Gastrocnemius medialis (tissue), 4 donors: Measurements from ENCODE around the gene WWOX. TPM values are rescaled to one million over a fixed set of nuclear protein-coding genes. Genes with fewer than 3 reads are reported as not detected.

Source experiments
- ATAC-seq, 2 donors: fragments of 150-250 bp; one replicate each; pipeline ENCODE4 v1.9.1; 2016
- DNase-seq, 2 donors: peaks; one replicate each; pipeline ENCODE4 v3.0.0-alpha.2; 2019
- H3K27ac ChIP-seq, 4 donors: fragments of 200-600 bp; sonication (generic); 1 replicate in 1 of 4; 2 replicates in 3 of 4; pipeline ENCODE4 v1.5.1; 2016 to 2018; ENCODE audit warnings: mild to moderate bottlenecking in 2 of 4, moderate library complexity in 1 of 4
- H3K27me3 ChIP-seq, 3 donors: fragments of 200-600 bp; sonication (generic) in 2 of 3; 1 replicate in 1 of 3; 2 replicates in 2 of 3; pipeline versions ENCODE4 v1.5.1 to v1.6.0; 2016 to 2019; ENCODE audit warnings: mild to moderate bottlenecking in 1 of 3, moderate library complexity in 1 of 3
- H3K36me3 ChIP-seq, 2 donors: fragments of 200-600 bp; sonication (generic) in 1 of 2; one replicate each; pipeline ENCODE4 v1.5.1; 2017 to 2018
- H3K4me1 ChIP-seq, 2 donors: fragments of 200-600 bp; sonication (generic) in 1 of 2; one replicate each; pipeline ENCODE4 v1.5.1; 2016 to 2017; ENCODE audit warnings: mild to moderate bottlenecking in 2 of 2
- H3K4me3 ChIP-seq, 4 donors: fragments of 200-600 bp; sonication (generic) in 3 of 4; 1 replicate in 1 of 4; 2 replicates in 3 of 4; pipeline ENCODE4 v1.5.1; 2016 to 2019; ENCODE audit warnings: mild to moderate bottlenecking in 2 of 4
- H3K9me3 ChIP-seq, 3 donors: fragments of 200-600 bp; sonication (generic) in 2 of 3; 1 replicate in 1 of 3; 2 replicates in 2 of 3; pipeline ENCODE4 v1.5.1; 2016 to 2019
- POLR2A ChIP-seq, 2 donors: fragments of 450-650 bp; IDR thresholded peaks; one replicate each; pipeline ENCODE4 v1.6.1; 2017; ENCODE audit warnings: antibody characterized with exemption in 2 of 2, mild to moderate bottlenecking in 2 of 2, moderate library complexity in 2 of 2
- in situ Hi-C, 4 donors: fragments of 200-750 bp; cut with MboI; loops; one replicate each; pipeline versions ENCODE4 v1.15.0 to v1.8.0; 2017; ENCODE audit warnings: low sequenced_read_pairs in 4 of 4
- intact Hi-C: fragments of 100-400 bp; cut with DNase I; formaldehyde crosslinking; loops from one replicate; pipeline ENCODE4 v1.15.1; 2023; ENCODE audit warnings: low total_unique reads
- total RNA-seq, 4 donors: library from RNA; depleted of rRNA; stranded (reverse); fragments of >200 nt; gene quantifications; one replicate each; pipeline versions ENCODE4 v1.1.0 to v1.2.3, GENCODE V29; 2016
- TF ChIP-seq, protein P1 (sequence below), 5 experiments: fragments of 450-650 bp in 3 of 5; fragments of 200-600 bp in 2 of 5; sonication (generic) in 2 of 5; IDR thresholded peaks in 4 of 5; conservative IDR thresholded peaks in 1 of 5; 1 replicate in 4 of 5; 2 replicates in 1 of 5; pipeline ENCODE4 v1.5.1; 2016 to 2019; ENCODE audit warnings: antibody characterized with exemption in 5 of 5, mild to moderate bottlenecking in 3 of 5, moderate library complexity in 3 of 5

Gene WWOX
- total RNA-seq, 4 donors from 2014 or later: 3.3 to 13.0 (median 6.0) TPM

- no peak overlapping the region for H3K27ac ChIP-seq
These were observed 1065.6 kb downstream of the WWOX start for GRCh38 chr16:79165079-79165478.

GRCh38 chr16:79165506-79165905 is 1066.1 kb downstream of the WWOX start:
- intact Hi-C loops (no loop called here), in situ Hi-C loops (no loop called here)
- TF ChIP-seq POLR2A (IDR thresholded peaks at IDR 0.05): no peak
- TF ChIP-seq, protein P1, sequence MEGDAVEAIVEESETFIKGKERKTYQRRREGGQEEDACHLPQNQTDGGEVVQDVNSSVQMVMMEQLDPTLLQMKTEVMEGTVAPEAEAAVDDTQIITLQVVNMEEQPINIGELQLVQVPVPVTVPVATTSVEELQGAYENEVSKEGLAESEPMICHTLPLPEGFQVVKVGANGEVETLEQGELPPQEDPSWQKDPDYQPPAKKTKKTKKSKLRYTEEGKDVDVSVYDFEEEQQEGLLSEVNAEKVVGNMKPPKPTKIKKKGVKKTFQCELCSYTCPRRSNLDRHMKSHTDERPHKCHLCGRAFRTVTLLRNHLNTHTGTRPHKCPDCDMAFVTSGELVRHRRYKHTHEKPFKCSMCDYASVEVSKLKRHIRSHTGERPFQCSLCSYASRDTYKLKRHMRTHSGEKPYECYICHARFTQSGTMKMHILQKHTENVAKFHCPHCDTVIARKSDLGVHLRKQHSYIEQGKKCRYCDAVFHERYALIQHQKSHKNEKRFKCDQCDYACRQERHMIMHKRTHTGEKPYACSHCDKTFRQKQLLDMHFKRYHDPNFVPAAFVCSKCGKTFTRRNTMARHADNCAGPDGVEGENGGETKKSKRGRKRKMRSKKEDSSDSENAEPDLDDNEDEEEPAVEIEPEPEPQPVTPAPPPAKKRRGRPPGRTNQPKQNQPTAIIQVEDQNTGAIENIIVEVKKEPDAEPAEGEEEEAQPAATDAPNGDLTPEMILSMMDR (IDR thresholded peaks at IDR 0.05 in 4 of 5, conservative IDR thresholded peaks at IDR 0.05 in 1 of 5): no peak

More at GRCh38 chr16:79165079-79165478, 1065.6 kb downstream of the WWOX start:
- H3K36me3 ChIP-seq: no peaks in the 10 kb centered on the region
- no peaks in the 10 kb centered on the region for H3K27me3 ChIP-seq
- no peak overlapping the region for H3K4me3 ChIP-seq
- TF ChIP-seq, protein P1 (IDR thresholded peaks at IDR 0.05 in 4 of 5, conservative IDR thresholded peaks at IDR 0.05 in 1 of 5): no peak
- TF ChIP-seq POLR2A (IDR thresholded peaks at IDR 0.05): no peak
- no peak for DNase-seq
- no peaks in the 10 kb centered on the region for H3K9me3 ChIP-seq
- ATAC-seq: no peak
- H3K4me1 ChIP-seq: no peaks in the 10 kb centered on the region
- in situ Hi-C loops (no loop called here), intact Hi-C loops (no loop called here)

DNA sequence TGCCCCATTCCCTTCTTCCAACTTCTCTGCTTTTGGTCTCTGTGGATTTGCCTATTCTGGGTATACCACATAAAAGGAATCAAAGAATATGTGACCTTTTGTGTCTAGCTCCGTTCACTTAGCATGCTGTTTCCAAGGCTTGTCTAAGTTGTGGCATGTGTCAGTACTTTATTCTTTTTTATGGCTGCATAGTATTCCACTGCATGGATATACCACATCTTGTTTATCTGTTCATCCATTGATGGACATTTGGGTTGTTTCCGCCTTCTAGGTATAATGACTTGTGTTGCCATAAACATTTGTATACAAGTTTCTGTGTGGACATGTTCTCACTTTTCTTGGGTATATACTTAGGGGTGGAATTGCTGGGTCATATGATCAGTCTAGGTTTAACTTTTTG is 1068.4 kb downstream of the WWOX start:
- ATAC-seq (no peak), DNase-seq (no peak)
- Histone ChIP-seq H3K4me3 (no peak overlapping the region), H3K9me3 (no peaks in the 10 kb centered on the region), H3K27ac (no peak overlapping the region), H3K27me3 (no peaks in the 10 kb centered on the region), H3K4me1 (peaks cover 0 to 3% of the 10 kb centered on the region in 2 donors), H3K36me3 (no peaks in the 10 kb centered on the region)
- intact Hi-C loops: no loop called here
- in situ Hi-C loops: no loop called here
- no peak for TF ChIP-seq POLR2A (IDR thresholded peaks at IDR 0.05)

More at GRCh38 chr16:79165506-79165905, 1066.1 kb downstream of the WWOX start:
- Histone ChIP-seq H3K27ac (no peak overlapping the region), H3K27me3 (no peaks in the 10 kb centered on the region), H3K4me1 (no peaks in the 10 kb centered on the region), H3K9me3 (no peaks in the 10 kb centered on the region), H3K4me3 (no peak overlapping the region), H3K36me3 (no peaks in the 10 kb centered on the region)
- no peak for DNase-seq
- ATAC-seq: no peak

- ATAC-seq (no peak), DNase-seq (no peak)
- in situ Hi-C loops (no loop called here), intact Hi-C loops (no loop called here)
- no peak overlapping the region for H3K4me3 ChIP-seq
- peaks cover 0 to 3% of the 10 kb centered on the region in 2 donors for H3K4me1 ChIP-seq
- TF ChIP-seq, protein P1 (IDR thresholded peaks at IDR 0.05 in 4 of 5, conservative IDR thresholded peaks at IDR 0.05 in 1 of 5): no peak
- no peak for TF ChIP-seq POLR2A (IDR thresholded peaks at IDR 0.05)
- H3K36me3 ChIP-seq: no peaks in the 10 kb centered on the region
- no peaks in the 10 kb centered on the region for H3K9me3 ChIP-seq
- H3K27me3 ChIP-seq: no peaks in the 10 kb centered on the region
- H3K27ac ChIP-seq: no peak overlapping the region
These were observed 1068.9 kb downstream of the WWOX start for GRCh38 chr16:79168321-79168720.

DNA sequence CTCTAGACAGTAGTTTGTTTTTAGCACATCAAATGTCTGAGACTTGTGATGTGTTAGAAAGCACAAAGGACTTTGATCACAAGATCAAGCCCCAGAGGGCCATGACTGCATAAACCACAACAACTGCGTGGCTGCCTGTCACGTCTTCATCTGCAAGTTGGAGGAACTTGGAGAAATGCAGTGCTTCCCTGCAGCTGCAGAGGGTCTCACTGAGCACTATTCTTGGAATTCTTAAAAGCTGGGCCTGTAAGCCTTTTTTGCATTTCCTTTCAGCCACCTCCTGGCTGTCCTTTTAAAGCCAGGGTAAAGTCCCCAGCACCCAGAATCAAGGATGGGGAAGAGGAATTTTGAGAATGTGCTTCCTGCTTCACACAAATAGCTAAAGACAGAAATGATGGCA is 1069.8 kb downstream of the WWOX start:
- Histone ChIP-seq H3K4me1 (peaks cover 0 to 3% of the 10 kb centered on the region in 2 donors), H3K9me3 (no peaks in the 10 kb centered on the region), H3K36me3 (no peaks in the 10 kb centered on the region), H3K4me3 (no peak overlapping the region), H3K27me3 (no peaks in the 10 kb centered on the region), H3K27ac (no peak overlapping the region)
- intact Hi-C loops: no loop called here
- TF ChIP-seq, protein P1 (IDR thresholded peaks at IDR 0.05 in 4 of 5, conservative IDR thresholded peaks at IDR 0.05 in 1 of 5): no peak
- TF ChIP-seq POLR2A (IDR thresholded peaks at IDR 0.05): no peak
- in situ Hi-C loops: no loop called here
- DNase-seq: no peak
- no peak for ATAC-seq
